HL-60/S4 treated with retinoic acid at 250 ng/mL for 4 days and 3 days (cell line): ENCODE measurements around the gene XPC.
"Not testable (repeated sequence)": the region's sequence is repeated elsewhere in the genome, so short reads cannot be mapped to it uniquely, and the experiment has no call there.

ENCODE experiments used
- in situ Hi-C: fragments of 300-500 bp; cut with MboI; formaldehyde crosslinking; loops from 2 replicates; pipeline ENCODE4 v1.7.0; 2022; ENCODE audit warnings: low sequenced_read_pairs

The XPC gene

DNA sequence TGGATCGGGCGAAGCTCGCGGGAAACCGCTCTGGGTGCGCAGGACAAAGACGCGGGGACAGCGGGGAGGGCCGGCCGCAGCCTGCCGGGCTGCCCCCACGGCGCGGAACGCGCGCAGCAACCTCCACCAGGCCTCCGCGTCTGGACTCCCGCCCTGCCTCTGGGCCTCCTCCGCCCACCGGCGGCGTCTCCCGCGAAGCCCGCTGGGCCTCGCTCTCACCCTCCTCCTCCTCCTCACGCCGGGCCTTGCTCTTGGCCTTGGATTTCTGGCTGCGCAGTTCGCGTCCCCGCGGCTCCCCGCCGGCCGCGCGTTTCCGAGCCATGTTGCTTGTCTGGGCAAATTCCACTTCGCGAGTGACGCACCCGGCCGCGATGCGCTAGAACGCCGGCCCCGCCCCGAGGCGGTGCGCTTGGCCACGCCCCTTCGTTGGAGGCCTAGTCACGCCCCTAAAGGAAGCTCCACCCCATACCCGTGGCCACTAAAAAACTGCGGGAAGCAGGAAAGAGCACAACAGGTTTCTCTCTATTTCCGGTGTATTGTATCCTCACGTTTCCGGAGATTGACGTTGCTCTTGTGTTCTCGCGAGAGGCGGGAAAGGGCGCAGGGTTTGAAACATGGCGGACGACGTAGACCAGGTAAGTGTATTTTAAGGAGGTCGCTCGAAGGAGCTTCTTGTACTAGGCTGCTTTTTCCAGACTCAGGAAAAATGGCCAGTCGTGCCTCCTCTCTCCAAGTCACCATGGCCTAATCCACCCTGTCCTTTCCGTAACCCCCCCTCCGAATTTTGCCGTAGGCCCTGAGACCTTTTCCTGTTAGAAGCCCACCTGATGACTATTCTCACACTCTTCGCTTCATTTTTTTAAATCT, at the start of gene XPC, which contains the start of gene LSM3:
XPC (minus strand) TSS at position 355 of the 867 bp plus-strand sequence; CDS start at position 322, 33 bp downstream.
LSM3 (plus strand) TSS at position 571 of the 867 bp plus-strand sequence; CDS start at position 615, 44 bp downstream.
- in situ Hi-C loops, result no loop called here

DNA sequence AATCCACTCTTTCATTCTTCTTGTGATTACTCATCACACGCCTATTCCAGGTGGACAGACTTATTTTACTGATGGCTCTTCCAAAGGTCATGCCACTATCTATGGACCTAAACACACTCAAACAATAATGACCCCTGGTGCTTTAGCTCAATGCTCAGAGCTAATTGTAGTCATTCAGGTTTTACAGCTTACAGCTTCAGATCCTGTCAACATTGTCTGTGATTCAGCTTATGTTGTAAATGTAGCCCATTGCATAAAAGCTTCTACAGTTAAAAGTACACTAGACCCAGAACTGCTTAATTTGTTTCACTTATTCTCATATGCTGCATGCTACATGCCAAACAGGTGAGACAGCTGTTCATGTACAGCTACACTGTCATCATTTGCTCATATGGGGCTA, 49.5 kb upstream of the XPC start:
- in situ Hi-C loops, result no loop called here

GRCh38 chr3:14226351-14226750, 48.0 kb upstream of the XPC start:
- in situ Hi-C loops, result not testable (repeated sequence)

DNA sequence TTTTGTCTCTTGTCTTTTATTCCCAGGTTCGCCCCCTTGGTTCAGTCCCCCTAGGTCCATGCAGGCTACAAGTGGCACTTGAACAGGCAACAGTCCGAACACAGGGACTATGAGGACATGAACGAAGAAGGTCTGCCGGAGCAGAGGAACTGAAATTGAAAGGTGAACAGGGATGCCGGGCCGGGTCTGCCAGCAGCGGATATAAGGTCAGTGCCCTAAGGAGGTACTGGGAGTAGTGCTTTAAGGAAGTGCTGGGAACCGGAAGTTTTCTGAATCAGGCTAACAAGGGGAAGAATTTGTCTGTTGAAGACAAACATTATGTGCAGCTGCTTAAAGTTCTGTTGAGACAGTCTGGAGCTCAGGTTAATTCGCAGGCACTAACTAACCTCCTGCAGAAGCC, 47.0 kb upstream of the XPC start:
- in situ Hi-C loops, result no loop called here

- in situ Hi-C loops, result no loop called here
Measured at GRCh38 chr3:14224895-14225294, 46.5 kb upstream of the XPC start.

DNA sequence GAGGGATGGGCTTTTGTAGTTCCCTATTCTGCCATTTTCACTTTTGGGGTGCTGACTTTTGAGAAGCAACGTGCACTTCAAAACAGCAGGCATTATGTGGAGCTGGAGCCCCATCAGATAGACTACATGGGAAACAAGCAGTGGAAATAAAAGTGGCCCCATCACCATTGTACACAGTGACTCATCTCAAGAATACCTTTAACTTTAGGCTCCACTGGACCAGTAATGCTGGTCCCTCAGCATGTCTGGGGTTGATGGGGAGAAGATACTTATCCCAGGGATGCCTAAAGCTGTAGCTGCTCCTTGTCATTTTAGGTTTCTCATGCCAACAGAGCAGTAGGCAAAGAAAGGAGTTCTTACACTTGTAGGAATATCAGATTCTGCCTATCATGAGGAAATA, 45.2 kb upstream of the XPC start:
- in situ Hi-C loops, result no loop called here

DNA sequence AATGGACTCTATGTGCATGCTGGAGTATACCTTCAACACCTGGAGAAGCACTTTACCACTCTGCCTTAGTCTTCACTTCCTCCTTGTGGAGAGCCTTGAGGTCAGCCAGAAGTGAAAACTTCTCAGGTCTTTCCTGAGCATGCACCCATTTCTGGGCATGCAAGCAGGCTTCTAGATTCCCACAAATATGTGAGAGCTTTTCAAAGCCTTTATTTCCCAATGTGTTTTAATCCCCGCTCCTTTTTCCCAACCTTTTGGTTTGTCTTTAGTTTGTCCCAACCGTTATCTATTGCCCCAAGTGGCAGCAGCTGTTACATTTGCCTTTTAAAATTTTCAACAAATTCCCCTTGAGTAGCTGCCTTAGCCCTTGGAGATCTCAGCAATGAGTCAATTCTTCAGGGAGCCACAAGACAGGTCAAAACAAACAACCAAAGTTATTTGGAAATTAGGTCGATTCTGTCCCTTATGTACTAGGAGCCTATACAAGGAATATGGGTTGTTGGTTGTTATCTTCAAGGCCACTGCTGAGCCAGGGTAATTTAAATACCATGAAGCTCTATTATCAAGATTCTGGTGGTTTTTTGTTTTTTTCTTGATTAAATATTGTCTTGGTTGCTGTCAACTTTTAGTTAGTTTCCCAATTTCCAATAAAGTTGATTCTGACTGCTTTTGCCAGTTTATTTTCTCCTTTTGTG, 44.6 kb upstream of the XPC start:
- in situ Hi-C loops, result no loop called here

GRCh38 chr3:14222457-14222856, 44.1 kb upstream of the XPC start:
- in situ Hi-C loops, result no loop called here

GRCh38 chr3:14221902-14222301, 43.5 kb upstream of the XPC start:
- in situ Hi-C loops, result no loop called here

DNA sequence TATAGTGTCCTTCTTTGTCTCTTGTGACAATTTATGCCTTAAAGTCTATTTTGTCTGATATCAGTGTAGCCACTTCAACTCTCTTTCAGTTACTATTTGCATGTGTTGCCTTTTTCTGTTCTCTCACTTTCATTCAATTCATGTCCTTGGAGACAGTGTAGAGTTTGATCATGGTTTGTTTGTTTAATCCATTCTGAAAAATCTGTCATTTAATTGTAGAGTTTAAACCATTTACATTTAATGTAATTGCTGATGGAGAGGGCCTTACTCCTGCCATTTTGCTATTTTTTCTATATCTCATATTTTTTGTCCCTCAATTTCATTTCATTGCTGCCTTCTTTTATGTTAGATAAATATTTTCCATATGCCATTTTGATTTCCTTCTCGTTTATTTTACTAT, 42.5 kb upstream of the XPC start:
- in situ Hi-C loops, result no loop called here

DNA sequence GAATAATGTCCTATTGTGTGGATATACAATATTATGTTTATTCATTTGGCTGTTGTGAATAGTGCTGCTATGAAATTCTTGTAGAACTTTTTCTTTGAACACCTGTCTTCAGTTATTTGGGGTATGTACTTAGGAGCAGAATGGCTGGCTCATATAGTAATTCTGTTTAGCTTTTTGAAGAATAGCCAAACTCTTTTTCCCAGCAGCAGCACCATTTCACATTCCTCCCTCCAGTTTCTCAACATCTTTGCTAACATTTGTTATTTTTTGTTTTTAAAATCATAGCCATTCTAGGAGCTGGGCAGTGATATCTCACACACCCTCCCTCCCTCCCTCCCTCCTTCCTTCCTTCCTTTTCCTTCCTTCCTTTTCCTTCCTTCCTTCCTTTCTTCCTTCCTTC, 40.0 kb upstream of the XPC start:
- in situ Hi-C loops, result no loop called here

DNA sequence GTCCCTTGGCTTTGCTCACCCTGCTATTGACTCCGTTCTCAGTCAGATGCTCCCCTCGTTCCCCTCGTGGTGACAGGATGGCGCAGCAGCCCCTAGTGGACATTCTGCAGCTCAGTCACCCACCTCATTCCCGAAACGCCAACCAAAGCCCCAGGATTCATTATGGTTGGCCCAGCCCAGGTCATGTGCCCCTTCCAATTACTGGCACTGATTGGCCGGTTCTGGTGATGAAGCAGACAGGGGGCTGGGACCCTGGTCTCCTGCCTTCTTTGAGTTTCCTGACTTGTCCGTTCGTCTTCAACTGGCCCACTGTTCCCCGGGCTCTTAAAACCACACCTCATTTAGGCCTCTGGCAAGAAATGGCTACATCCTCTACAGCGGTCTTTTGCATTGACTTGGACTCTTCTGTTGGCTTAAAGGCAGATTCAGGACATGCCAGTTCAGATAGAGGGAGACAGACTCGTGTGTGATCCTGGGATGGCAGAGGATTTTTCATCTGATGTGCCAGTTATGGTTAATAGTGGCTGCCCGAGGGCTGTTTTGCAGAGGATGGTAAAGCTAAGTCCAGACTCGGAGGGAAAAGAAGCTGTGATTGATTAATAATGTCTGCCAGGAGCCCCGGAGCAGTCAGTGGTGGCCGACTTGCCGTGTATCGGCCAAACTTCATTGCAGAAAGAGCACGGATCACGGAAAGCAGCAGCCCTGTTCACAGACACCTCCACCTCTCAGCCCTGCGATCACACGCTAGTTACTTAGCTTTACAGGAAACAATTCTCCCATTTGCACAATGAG, 38.1 kb upstream of the XPC start:
- in situ Hi-C loops, result no loop called here

GRCh38 chr3:14214764-14215163, 36.4 kb upstream of the XPC start:
- in situ Hi-C loops, result no loop called here

GRCh38 chr3:14213066-14213774, 34.8 kb upstream of the XPC start:
- in situ Hi-C loops, result no loop called here

DNA sequence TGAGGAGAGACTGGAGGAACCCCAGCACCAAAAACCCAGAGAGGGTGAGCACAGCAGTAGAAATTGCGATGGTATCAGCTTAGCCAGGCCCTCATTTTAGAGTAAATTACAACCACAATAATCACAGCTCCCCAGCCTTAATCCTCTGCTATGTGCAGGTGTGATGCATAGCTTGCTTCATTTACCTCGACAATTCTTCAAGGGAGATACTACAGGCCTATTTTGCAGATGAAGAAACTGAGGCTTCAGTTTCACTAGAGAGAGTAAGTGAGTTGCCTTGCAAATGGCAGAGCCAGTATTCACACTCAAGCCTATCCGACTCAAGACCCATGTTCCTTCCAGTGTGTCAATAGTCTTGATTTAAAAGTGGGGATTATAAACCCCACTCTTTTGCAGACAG, 33.6 kb upstream of the XPC start:
- in situ Hi-C loops, result no loop called here

DNA sequence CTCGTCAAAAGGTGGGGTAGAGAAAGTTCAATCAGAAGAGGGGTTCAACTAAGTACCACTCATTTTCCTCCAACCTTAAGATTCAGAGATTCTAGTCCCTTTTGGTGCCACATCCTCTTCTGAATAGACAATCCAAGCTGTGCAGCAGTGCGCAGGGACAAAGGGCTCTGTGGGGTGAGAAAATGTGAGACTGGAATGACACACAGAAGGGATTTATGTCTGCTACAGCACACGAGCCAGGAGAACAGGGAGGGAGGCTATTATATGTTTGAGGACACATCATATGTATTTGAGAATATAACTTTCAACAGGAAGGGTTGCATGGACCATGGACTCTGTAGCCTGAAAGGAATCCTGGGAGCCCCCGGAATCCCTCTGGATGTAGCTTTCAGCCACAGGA, 33.2 kb upstream of the XPC start:
- in situ Hi-C loops, result no loop called here

DNA sequence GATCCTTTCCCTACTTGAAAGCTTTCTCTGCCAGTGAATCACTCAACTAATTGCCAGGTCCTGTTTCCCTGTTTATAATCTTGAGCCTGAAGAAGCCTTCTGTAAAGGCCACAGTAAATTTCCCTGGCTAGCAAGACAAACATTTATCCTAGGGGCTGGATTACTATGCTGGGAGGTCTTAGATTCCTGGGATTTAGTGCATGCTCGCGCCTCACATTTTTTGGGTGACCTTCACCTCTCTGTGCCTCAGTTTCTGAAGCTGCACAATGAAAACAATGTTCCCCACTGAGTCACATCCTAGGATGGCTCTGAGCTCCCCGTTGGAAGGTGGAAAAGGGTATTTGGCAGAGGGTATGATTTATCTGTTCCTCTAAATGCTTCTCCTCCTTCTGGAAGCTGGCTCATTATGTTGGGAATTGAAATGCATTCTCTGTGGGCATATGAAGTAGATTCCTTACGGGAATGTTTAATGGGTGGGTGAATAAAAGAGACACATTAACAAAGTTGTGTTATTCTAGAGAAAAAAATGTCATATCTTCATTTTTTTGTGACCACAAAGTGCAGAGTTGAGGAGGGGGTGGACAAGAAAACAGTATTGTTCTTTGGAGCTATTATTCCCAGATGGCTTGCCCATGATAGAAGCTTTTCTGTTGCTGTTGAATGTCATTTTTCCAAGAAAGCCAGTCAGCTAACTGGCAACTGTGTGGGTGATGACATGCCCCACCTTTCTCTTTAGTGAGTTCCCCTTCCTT, 32.6 kb upstream of the XPC start:
- in situ Hi-C loops, result no loop called here

GRCh38 chr3:14210290-14210688, 31.9 kb upstream of the XPC start:
- in situ Hi-C loops, result no loop called here

DNA sequence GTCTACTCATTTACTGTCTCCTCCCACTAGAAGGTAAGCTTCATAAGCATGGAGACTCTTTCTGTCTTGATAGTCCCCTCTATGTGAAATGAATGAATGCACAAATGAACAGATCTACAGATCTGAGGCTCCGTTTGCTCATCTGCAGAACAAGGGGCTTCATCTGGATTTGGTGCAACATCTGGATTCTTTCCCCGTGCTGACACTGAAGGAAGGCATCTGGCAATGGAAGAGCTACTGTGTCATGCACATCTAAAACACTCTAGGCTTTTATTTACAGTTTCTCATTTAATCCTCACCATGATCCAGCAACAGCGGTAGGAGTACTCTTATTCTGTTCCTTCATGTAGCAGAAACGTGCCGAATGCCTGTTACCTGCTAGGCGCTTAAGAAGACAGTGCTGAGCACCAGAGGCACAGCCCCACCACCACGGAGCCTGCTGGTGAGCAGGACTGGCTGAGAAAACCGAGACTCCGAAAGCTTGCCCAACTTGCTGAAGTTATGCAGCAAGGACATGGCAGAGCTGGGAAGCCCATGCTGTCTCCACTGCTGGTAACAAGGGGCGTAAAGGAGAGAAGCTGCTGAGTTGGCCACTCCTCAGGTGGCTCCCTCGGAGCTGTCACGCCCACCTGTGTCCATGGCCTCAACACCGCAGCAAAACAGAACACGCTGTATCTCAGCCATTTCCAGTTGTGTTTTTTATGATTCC, 31.3 kb upstream of the XPC start:
- in situ Hi-C loops, result no loop called here
